Dendritic cell treated with granulocyte-macrophage colony-stimulating factor and Interleukin-4, amounts not matched to agents 40 ng/mL and 50 ng/mL, for 4 days (primary cell): Measurements from ENCODE around the gene KRT80.

Source experiments
- H3K27ac Mint-ChIP-seq: one replicate; pipeline ENCODE4 v1.8.0; 2022; ENCODE audit warnings: mild to moderate bottlenecking, mixed read lengths
- H3K27me3 Mint-ChIP-seq: one replicate; pipeline ENCODE4 v1.8.0; 2022; ENCODE audit warnings: mild to moderate bottlenecking, mixed read lengths
- H3K36me3 Mint-ChIP-seq: one replicate; pipeline ENCODE4 v1.8.0; 2022; ENCODE audit warnings: low read depth, mixed read lengths
- H3K4me1 Mint-ChIP-seq: one replicate; pipeline ENCODE4 v1.8.0; 2022; ENCODE audit warnings: low read depth, mixed read lengths
- H3K4me3 Mint-ChIP-seq: one replicate; pipeline ENCODE4 v1.8.0; 2022; ENCODE audit warnings: mild to moderate bottlenecking, moderate library complexity, mixed read lengths
- H3K9me3 Mint-ChIP-seq: one replicate; pipeline ENCODE4 v1.8.0; 2022; ENCODE audit warnings: mixed read lengths
- intact Hi-C: fragments of 100-400 bp; cut with micrococcal nuclease; formaldehyde crosslinking; loops from one replicate; pipeline ENCODE4 v1.15.0; 2022

KRT80 gene

GRCh38 chr12:52164624-52165023 is 27.2 kb downstream of the KRT80 start:
- H3K27me3 Mint-ChIP-seq, result peaks cover 1% of the 10 kb centered on the region
- no peaks in the 10 kb centered on the region for H3K36me3 Mint-ChIP-seq
- H3K4me1 Mint-ChIP-seq, result peaks cover 29% of the 10 kb centered on the region
- intact Hi-C loops, result no loop called here
- no peaks in the 10 kb centered on the region for H3K9me3 Mint-ChIP-seq
- H3K27ac Mint-ChIP-seq, result no peak overlapping the region
- no peak overlapping the region for H3K4me3 Mint-ChIP-seq

- H3K36me3 Mint-ChIP-seq, result no peaks in the 10 kb centered on the region
- H3K27me3 Mint-ChIP-seq, result peaks cover 1% of the 10 kb centered on the region
- no peak overlapping the region for H3K4me3 Mint-ChIP-seq
- peaks cover 27% of the 10 kb centered on the region for H3K4me1 Mint-ChIP-seq
- no peak overlapping the region for H3K27ac Mint-ChIP-seq
- no peaks in the 10 kb centered on the region for H3K9me3 Mint-ChIP-seq
- intact Hi-C loops, result no loop called here
Observed at GRCh38 chr12:52162981-52163380, 28.8 kb downstream of the KRT80 start.

GRCh38 chr12:52160200-52160599 is 31.6 kb downstream of the KRT80 start:
- Mint-ChIP-seq H3K4me1 (peaks cover 16% of the 10 kb centered on the region), H3K27ac (no peak overlapping the region), H3K36me3 (no peaks in the 10 kb centered on the region), H3K4me3 (no peak overlapping the region), H3K9me3 (no peaks in the 10 kb centered on the region), H3K27me3 (no peaks in the 10 kb centered on the region)
- intact Hi-C loops, result no loop called here

GRCh38 chr12:52157566-52158150 is 34.2 kb downstream of the KRT80 start:
- Mint-ChIP-seq H3K4me3 (no peak overlapping the region), H3K36me3 (no peaks in the 10 kb centered on the region), H3K4me1 (no peaks in the 10 kb centered on the region), H3K9me3 (no peaks in the 10 kb centered on the region), H3K27ac (no peak overlapping the region), H3K27me3 (peaks cover 10% of the 10 kb centered on the region)
- intact Hi-C loops, result loop anchor here (1.0 to 10.0 kb wide), 3 partner anchors 170 to 827 kb away; no protein-coding TSS in a partner anchor

- Mint-ChIP-seq H3K4me1 (peaks cover 1% of the 10 kb centered on the region), H3K4me3 (no peak overlapping the region), H3K9me3 (no peaks in the 10 kb centered on the region), H3K36me3 (no peaks in the 10 kb centered on the region), H3K27ac (no peak overlapping the region), H3K27me3 (peaks cover 15% of the 10 kb centered on the region)
- intact Hi-C loops, result loop anchor here (1.0 to 10.0 kb wide), 3 partner anchors 170 to 828 kb away; no protein-coding TSS in a partner anchor
Observed at GRCh38 chr12:52156757-52157565, 34.9 kb downstream of the KRT80 start.

GRCh38 chr12:52156311-52156710 is 35.5 kb downstream of the KRT80 start:
- Mint-ChIP-seq H3K27ac (no peak overlapping the region), H3K9me3 (no peaks in the 10 kb centered on the region), H3K36me3 (no peaks in the 10 kb centered on the region), H3K4me1 (peaks cover 8% of the 10 kb centered on the region), H3K4me3 (no peak overlapping the region), H3K27me3 (peaks cover 21% of the 10 kb centered on the region)
- intact Hi-C loops, result loop anchor here (10.0 kb wide), 2 partner anchors 728 to 828 kb away; no protein-coding TSS in a partner anchor

- Mint-ChIP-seq H3K9me3 (no peaks in the 10 kb centered on the region), H3K4me3 (no peak overlapping the region), H3K4me1 (peaks cover 10% of the 10 kb centered on the region), H3K36me3 (no peaks in the 10 kb centered on the region), H3K27me3 (peaks cover 26% of the 10 kb centered on the region), H3K27ac (no peak overlapping the region)
- intact Hi-C loops, result loop anchor here (10.0 kb wide), 2 partner anchors 730 to 830 kb away; no protein-coding TSS in a partner anchor
Observed at GRCh38 chr12:52155048-52155868, 36.6 kb downstream of the KRT80 start.

- H3K4me3 Mint-ChIP-seq, result no peak overlapping the region
Observed at GRCh38 chr12:52152905-52153317, 38.9 kb downstream of the KRT80 start.

GRCh38 chr12:52151837-52152783 is 39.7 kb downstream of the KRT80 start:
- Mint-ChIP-seq H3K27me3 (peaks cover 33% of the 10 kb centered on the region), H3K4me1 (peaks cover 28% of the 10 kb centered on the region), H3K9me3 (no peaks in the 10 kb centered on the region), H3K4me3 (peak overlapping the region; percentile 51), H3K27ac (no peak overlapping the region), H3K36me3 (no peaks in the 10 kb centered on the region)
- intact Hi-C loops, result loop anchor here (10.0 kb wide), 2 partner anchors 733 to 833 kb away; no protein-coding TSS in a partner anchor

More at GRCh38 chr12:52152905-52153317, 38.9 kb downstream of the KRT80 start:
- intact Hi-C loops, result loop anchor here (10.0 kb wide), 2 partner anchors 732 to 832 kb away; no protein-coding TSS in a partner anchor
- Mint-ChIP-seq H3K27ac (no peak overlapping the region), H3K36me3 (no peaks in the 10 kb centered on the region), H3K27me3 (peaks cover 33% of the 10 kb centered on the region), H3K4me1 (peaks cover 21% of the 10 kb centered on the region), H3K9me3 (no peaks in the 10 kb centered on the region)

- Mint-ChIP-seq H3K9me3 (no peaks in the 10 kb centered on the region), H3K4me3 (no peak overlapping the region), H3K27me3 (peaks cover 33% of the 10 kb centered on the region), H3K27ac (no peak overlapping the region), H3K36me3 (no peaks in the 10 kb centered on the region), H3K4me1 (peaks cover 32% of the 10 kb centered on the region)
- intact Hi-C loops, result loop anchor here (10.0 kb wide), 2 partner anchors 734 to 834 kb away; no protein-coding TSS in a partner anchor
Observed at GRCh38 chr12:52151153-52151836, 40.5 kb downstream of the KRT80 start.

GRCh38 chr12:52149651-52150241 is 42.1 kb downstream of the KRT80 start:
- Mint-ChIP-seq H3K27ac (no peak overlapping the region), H3K4me3 (no peak overlapping the region), H3K9me3 (no peaks in the 10 kb centered on the region), H3K4me1 (peaks cover 32% of the 10 kb centered on the region), H3K36me3 (no peaks in the 10 kb centered on the region), H3K27me3 (peaks cover 31% of the 10 kb centered on the region)
- intact Hi-C loops, result loop anchor here (10.0 kb wide), 2 partner anchors 735 to 835 kb away; no protein-coding TSS in a partner anchor

GRCh38 chr12:52149182-52149641 is 42.6 kb downstream of the KRT80 start:
- Mint-ChIP-seq H3K4me1 (peaks cover 32% of the 10 kb centered on the region), H3K9me3 (no peaks in the 10 kb centered on the region)

More at GRCh38 chr12:52149182-52149641, 42.6 kb downstream of the KRT80 start:
- no peaks in the 10 kb centered on the region for H3K36me3 Mint-ChIP-seq
- no peak overlapping the region for H3K4me3 Mint-ChIP-seq
- H3K27me3 Mint-ChIP-seq, result peaks cover 31% of the 10 kb centered on the region
- intact Hi-C loops, result no loop called here
- H3K27ac Mint-ChIP-seq, result no peak overlapping the region
